Stimulated activated CD4-positive, alpha-beta T cell treated with anti-CD3 and anti-CD28 coated beads, Interleukin-15, amount 100 ng/mL, for 48 hours (primary cell): ENCODE measurements around the gene COL9A3.
A peak's percentile ranks its signal among the peaks of the same experiment; 100 is the strongest.

ENCODE experiments used
- DNase-seq, 2 donors: peaks; one replicate each; pipeline ENCODE4 v3.0.0-alpha.2; 2020; ENCODE audit warnings: low read depth in 2 of 2

COL9A3 gene

GRCh38 chr20:62778601-62779416 lies 38.0 kb upstream of the COL9A3 start:
- DNase-seq, result no peak

DNA sequence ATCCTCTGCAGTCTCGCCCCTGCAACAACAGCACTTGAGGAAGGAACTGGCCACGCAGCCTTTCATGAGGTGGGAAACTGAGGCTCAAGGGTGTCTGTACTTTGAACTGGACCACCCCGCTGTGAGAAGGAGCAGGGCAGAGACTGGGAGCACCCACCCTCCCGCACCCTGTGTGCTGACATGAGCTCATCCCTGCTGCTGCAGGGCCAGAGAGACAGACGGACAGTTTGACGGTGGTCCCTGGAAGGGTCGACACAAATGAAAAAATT lies 37.5 kb upstream of the COL9A3 start:
- no peak for DNase-seq

DNA sequence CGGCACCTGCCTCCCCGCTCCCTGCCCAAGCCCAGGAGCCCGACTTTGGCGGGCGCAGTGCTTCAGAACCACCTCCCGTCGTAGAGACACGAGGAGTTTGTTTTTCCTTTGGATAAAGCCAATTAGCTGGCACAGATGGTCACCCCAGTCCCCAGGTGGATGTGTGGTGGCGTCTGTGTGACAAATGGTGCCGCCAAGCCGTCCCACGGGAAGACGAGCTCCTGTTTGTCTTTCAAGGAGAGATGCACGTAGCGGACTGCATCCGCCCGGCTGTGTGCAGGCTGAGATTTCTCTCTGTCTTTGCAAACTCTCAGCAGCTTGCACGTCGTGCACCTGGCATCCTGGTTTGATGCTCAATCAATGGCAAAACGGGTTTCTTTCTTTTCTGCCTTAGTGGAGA lies 36.6 kb upstream of the COL9A3 start:
- no peak for DNase-seq

DNA sequence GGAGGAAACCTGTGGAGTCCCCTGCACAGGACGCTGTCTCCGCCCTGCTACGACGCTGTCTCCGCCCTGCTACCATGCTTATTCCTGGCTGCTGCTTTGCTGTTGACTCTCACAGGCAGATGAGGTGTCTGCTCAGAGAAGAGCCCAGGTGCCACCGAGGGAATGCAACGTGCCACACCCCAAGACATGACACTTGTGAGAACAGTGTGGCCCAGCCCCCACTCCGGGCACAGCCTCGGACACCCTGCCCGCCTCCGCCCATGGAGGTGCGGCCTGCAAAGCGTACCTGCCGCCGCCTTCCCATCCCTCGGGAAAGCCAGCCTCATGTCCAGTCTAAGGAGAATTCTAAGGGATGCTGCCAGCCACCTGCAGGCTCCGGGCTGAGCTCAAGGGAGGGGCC lies 36.2 kb upstream of the COL9A3 start:
- no peak for DNase-seq

GRCh38 chr20:62782149-62782892 lies 34.5 kb upstream of the COL9A3 start:
- DNase-seq, result no peak

- no peak for DNase-seq
Measured at GRCh38 chr20:62782893-62783278, 34.0 kb upstream of the COL9A3 start.

DNA sequence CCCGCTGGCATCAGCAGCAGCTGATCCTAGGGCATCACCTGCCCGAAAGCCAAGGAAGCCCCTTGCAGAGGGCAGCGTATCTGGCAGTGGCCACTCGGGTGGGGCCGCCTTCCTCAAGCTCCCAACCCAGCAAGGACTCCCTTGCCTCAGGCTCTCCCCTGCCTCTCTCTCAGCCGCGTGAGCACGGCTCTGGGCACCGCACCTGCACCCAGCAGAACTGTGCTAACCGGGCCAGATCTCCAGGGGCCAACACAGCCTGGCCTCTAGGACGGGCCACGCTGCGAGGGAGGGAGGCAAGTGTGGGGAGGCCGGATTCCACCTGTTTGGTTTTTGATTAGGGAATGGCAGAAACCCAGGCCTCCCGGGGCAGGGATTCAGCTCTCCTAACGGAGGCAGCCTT lies 32.4 kb upstream of the COL9A3 start:
- no peak for DNase-seq

- no peak for DNase-seq
Measured at GRCh38 chr20:62785393-62785792, 31.5 kb upstream of the COL9A3 start.

GRCh38 chr20:62786157-62786556 lies 30.7 kb upstream of the COL9A3 start:
- DNase-seq, result no peak

DNA sequence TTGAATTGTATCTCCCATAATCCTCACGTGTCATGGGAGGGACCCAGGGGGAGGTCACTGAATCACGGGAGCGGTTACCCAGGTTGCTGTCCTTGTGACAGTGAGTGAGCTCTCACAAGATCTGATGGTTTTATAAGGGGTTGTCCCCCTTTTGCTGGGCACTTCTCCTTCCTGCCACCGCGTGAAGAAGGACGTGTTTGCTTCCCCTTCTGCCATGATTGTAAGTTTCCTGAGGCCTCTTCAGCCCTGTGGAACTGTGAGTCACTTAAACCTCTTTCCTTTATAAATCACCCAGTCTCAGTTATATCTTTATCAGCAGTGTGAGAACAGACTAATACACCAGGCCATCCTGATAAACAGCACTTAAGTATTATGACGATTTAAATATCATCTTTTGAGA lies 29.5 kb upstream of the COL9A3 start:
- no peak for DNase-seq

DNA sequence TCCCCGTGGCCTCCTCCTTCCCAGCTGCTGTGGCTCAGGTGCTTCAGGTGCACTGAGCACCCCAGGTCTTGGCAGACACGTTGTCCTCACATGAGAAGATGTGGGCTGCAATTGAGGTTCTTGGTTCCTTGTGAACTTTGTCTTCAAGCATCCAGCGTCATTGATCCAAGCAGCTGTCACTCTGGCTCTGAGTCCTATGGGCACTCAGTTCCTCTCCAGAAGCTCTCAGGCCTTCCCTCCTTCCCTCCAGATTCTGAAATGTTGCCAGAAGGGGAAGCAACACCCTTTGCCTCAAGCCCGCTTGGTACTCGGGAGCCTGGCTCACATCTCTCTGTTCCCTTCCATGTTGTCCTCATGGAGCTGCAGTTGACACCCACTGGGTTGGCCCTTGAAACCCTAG lies 29.0 kb upstream of the COL9A3 start:
- no peak for DNase-seq

DNA sequence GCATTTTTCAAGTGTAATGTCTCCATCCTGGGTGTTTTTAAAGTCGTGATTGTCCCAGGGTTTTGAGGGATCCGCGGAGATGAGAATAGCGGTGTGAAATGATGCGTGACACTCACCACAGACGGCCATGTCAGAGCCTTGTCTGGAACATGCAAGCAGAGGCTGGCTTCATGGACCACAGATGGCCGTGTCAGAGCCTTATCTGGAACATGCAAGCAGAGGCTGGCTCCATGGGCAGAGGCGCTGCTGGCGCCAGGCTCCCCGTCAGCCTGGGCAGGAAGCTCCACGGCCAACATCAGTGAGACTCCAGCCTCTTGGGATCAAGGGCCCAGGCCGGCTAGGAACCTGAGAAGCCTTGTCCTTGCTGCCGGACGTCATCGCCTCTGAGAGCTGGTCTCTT lies 28.2 kb upstream of the COL9A3 start:
- no peak for DNase-seq

DNA sequence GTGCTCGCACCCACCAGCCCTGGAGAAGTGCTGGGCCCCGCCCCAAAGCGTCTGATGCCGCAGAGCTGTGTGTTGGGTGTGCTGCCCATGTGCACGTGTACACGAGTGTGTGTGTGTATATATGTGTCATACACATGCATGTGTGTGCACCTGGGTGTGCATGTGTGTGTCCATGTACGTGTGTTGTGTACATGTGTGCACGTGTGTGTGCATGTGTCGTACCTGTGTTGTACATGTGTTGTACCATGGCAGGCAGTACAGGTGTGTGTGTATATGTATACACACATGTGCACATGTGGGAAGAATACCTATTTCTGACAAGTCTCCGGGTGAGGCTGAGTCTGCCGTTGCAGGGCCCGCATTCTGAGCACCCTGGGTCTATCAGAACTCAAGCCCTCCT lies 26.8 kb upstream of the COL9A3 start:
- no peak for DNase-seq

DNA sequence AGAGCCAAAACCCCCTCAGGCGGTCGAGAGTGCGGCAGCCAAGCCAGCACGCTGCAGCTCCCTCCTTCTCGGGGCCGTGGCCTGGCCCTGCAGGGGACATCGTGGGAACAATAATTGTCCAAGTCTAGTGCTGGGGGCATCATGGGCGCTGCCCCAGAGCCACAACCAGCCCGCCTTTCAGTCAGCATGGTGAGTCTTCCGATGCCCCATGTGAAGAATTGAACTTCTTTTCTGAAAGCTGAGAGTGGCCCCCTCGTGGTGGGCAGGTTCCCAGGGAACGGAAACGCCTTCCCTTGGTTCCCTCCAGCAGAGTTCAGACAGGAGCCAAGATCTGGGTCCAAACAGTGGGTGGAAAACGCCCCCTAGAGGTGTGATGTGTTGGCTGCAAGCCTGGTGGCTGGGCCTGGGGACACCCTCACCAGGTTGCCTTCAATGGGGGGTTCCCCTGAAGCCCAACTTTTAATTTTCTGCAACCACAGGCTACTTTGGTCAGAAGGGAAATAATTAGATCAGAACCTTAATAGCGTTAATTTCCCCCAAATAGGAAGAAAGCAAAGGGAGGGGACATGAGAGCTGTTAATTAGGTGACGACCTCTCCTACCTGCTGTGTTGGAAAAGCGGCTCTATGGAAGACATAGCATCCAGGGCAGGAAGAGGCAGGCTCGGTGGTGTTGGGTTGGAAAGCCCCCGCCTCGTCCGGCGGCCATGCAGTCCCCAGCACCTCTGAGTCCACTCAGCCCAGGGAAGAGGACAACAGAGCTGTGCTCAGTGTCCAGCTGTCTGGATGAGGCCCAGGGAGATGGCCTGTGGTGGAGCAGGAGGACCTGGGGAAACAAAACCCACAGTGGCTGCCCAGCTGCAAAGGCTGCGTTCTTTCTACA lies 25.3 kb upstream of the COL9A3 start:
- peak; percentile 60 to 74 for DNase-seq

GRCh38 chr20:62792182-62792939 lies 24.5 kb upstream of the COL9A3 start:
- no peak for DNase-seq

GRCh38 chr20:62792940-62793756 lies 23.7 kb upstream of the COL9A3 start:
- no peak for DNase-seq

DNA sequence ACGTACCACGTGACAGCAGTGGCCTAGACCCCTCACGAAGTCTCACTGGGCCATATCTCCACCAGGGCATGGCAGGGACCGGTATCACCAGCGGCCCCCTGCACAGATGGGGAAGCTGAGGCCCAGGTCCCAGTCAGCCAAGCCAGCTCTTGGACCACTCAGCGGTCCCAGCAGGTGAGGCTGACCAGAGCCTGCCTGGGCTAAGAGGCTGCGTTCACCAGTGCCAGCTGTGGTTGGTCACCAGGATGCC lies 23.2 kb upstream of the COL9A3 start:
- no peak for DNase-seq

GRCh38 chr20:62794007-62794724 lies 22.7 kb upstream of the COL9A3 start:
- peak; percentile 87 to 94 for DNase-seq

DNA sequence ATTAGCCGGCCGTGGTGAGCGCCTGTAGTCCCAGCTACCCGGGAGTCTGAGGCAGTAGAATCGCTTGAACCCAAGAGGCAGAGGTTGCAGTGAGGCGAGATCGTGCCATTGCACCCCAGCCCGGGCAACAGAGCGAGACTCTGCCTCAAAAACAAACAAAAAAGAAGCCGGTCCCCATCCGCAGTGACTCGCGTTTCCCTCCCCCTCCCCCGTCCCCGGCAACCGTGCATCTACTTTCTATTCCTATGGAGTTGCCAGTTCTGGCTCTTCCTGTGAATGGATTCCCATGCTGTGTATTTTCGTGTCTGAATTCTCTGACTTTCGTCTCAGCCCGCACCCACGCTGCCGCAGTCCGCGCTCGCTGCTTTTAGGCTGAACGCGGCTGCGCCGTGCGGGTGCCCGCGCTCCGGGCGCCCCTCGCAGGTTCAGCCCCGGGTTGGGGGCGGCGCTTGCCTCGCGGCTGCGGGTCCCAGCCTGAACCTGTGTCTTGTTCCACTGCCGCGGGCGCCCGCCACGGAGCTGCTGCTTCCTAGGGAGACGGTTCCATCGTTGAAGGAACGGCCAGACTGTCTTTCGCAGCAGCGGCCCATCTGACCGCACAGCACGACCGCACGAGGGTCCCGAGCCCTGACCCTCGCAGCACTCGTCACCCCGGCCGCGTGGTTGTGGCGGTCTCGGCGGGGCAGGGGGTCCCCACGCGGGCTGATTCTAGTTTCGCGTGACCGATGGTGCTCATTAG lies 21.7 kb upstream of the COL9A3 start:
- DNase-seq, result peak; percentile 56 to 57
